Activated CD4-positive, alpha-beta T cell treated with anti-CD3 and anti-CD28 coated beads, Interleukin-2, amount 10 ng/mL, durations not matched to agents 24 days and 14 days (primary cell): ENCODE results near the gene MRTFB. TPM values are rescaled to one million over a fixed set of nuclear protein-coding genes. Genes with fewer than 3 reads are reported as not detected.

Source experiments
- DNase-seq: peaks from one replicate; pipeline ENCODE4 v3.0.0; 2022
- H3K27ac Mint-ChIP-seq: one replicate; pipeline ENCODE4 v1.8.0; 2022; ENCODE audit warnings: mild to moderate bottlenecking, mixed read lengths
- H3K27me3 Mint-ChIP-seq: one replicate; pipeline ENCODE4 v1.8.0; 2022; ENCODE audit warnings: mixed read lengths
- H3K36me3 Mint-ChIP-seq: one replicate; pipeline ENCODE4 v1.8.0; 2022; ENCODE audit warnings: low read depth, mild to moderate bottlenecking, mixed read lengths
- H3K4me1 Mint-ChIP-seq: one replicate; pipeline ENCODE4 v1.8.0; 2021; ENCODE audit warnings: mixed read lengths
- H3K4me3 Mint-ChIP-seq: one replicate; pipeline ENCODE4 v1.8.0; 2022; ENCODE audit warnings: mild to moderate bottlenecking, moderate library complexity, mixed read lengths
- H3K9me3 Mint-ChIP-seq: one replicate; pipeline ENCODE4 v1.8.0; 2021; ENCODE audit warnings: mixed read lengths
- intact Hi-C: fragments of 100-400 bp; cut with micrococcal nuclease; formaldehyde crosslinking; loops from one replicate; pipeline ENCODE4 v1.15.1; 2023
- total RNA-seq: library from RNA; stranded (reverse); gene quantifications from 2 replicates; pipeline ENCODE4 v1.2.3, GENCODE V29; 2022

MRTFB gene
- total RNA-seq, 1 donor from 2014 or later, result 15.0 TPM

DNA sequence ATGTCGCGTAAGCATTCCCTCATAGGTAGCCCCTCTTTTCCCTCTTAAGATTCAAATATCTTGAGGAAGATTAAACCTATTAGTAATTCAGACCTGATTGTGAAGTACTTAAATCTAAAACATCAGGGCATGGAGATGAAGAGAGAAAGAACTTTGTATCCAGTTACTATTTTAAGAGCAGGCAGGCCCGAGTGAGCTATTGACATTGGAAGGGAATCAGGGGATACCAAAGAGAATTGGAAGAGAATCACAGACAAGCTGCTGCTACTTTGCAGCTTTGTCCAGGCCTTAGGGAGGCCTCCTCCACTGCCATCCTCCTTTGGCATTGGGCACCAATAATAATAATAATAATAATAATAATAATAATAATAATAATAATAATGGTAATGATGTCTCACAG lies 170.5 kb downstream of the MRTFB start:
- no peak overlapping the region for H3K4me3 Mint-ChIP-seq
- no peaks in the 10 kb centered on the region for H3K27me3 Mint-ChIP-seq
- no peaks in the 10 kb centered on the region for H3K9me3 Mint-ChIP-seq
- intact Hi-C loops, result no loop called here
- DNase-seq, result no peak
- H3K27ac Mint-ChIP-seq, result no peak overlapping the region
- H3K36me3 Mint-ChIP-seq, result peaks cover under 1% of the 10 kb centered on the region
- H3K4me1 Mint-ChIP-seq, result peaks cover 3% of the 10 kb centered on the region

DNA sequence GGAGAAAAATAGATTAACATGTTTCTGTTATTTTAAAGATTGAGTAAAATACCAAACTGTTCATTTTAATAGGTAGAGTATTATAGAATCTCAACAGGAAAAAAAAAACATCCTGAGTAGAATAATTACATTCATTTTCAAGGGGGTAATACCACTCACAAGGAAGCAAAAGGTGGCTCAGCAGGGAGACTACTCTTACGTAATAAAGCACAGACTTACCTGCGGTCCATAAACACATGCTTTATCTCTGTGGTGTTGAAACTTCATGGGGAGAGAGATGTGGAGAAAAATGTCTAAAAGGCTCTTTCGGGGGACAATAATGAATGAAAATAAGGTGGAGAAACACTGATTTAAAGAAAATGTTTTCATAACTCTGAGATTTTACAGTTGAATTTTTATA lies 171.7 kb downstream of the MRTFB start:
- Mint-ChIP-seq H3K9me3 (no peaks in the 10 kb centered on the region), H3K27ac (no peak overlapping the region), H3K4me3 (no peak overlapping the region), H3K36me3 (peaks cover 2% of the 10 kb centered on the region), H3K27me3 (no peaks in the 10 kb centered on the region), H3K4me1 (peaks cover 3% of the 10 kb centered on the region)
- intact Hi-C loops, result no loop called here
- DNase-seq, result no peak

DNA sequence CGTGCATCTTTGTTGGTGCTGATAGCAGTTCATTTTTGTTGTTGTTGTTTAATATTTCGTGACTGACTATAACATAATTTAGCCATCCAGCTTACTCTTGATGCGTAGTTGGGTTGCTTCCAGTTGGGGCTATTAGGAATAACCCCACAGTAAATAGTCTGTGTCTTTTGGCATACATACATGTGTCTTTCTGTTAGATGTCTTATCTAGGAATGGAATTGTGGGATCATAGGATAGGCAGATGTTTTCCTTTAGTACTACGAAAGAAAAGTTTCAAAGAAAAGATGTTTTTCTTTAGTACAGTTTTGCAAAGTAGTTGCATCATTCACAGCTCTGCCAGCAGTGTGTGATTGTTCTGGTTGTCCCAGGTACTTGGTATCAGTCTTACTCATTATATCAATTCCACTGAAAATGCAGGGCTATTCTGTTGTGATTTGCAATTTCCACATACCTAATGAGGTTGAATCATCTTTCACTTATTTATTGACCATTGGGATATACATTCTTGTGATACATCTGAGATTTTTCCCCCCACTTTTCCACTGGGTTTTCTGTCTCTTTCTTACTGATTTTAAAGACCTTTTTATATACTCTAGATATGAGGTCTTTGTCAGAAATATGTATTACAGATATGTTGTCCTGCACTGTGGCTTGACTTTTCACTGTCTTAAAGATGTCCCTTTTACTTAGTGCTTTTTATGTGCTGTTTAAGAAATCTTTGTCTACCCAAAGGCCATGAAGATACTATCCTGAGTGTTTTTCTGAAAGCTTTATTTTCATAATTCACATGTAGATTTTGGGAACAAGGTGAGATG lies 173.3 kb downstream of the MRTFB start:
- no peaks in the 10 kb centered on the region for H3K9me3 Mint-ChIP-seq
- DNase-seq, result no peak
- H3K4me3 Mint-ChIP-seq, result no peak overlapping the region
- H3K4me1 Mint-ChIP-seq, result peaks cover 3% of the 10 kb centered on the region
- H3K27ac Mint-ChIP-seq, result no peak overlapping the region
- peaks cover 2% of the 10 kb centered on the region for H3K36me3 Mint-ChIP-seq
- intact Hi-C loops, result no loop called here
- no peaks in the 10 kb centered on the region for H3K27me3 Mint-ChIP-seq

DNA sequence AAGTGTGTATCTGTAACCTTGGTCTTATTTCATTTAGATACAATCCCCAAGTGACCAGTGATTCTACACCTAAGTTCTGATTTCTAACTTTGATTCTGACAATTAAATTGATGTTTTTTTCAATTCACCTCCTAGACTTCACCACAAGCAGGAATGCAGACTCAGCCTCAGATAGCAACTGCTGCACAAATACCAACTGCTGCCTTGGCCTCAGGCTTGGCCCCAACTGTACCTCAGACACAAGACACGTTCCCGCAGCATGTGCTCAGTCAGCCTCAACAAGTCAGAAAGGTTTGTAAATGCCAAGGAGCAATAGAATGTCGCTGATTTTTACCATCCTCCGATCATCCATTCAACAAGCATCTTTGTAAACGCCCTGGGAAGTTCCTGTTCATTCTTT lies 177.7 kb downstream of the MRTFB start:
- intact Hi-C loops, result loop anchor here (1.0 kb wide), 1 partner anchor 281 kb away; no protein-coding TSS in a partner anchor
- Mint-ChIP-seq H3K27me3 (no peaks in the 10 kb centered on the region), H3K9me3 (no peaks in the 10 kb centered on the region), H3K4me3 (no peak overlapping the region), H3K36me3 (peaks cover 3% of the 10 kb centered on the region), H3K27ac (no peak overlapping the region), H3K4me1 (peaks cover 3% of the 10 kb centered on the region)
- no peak for DNase-seq

DNA sequence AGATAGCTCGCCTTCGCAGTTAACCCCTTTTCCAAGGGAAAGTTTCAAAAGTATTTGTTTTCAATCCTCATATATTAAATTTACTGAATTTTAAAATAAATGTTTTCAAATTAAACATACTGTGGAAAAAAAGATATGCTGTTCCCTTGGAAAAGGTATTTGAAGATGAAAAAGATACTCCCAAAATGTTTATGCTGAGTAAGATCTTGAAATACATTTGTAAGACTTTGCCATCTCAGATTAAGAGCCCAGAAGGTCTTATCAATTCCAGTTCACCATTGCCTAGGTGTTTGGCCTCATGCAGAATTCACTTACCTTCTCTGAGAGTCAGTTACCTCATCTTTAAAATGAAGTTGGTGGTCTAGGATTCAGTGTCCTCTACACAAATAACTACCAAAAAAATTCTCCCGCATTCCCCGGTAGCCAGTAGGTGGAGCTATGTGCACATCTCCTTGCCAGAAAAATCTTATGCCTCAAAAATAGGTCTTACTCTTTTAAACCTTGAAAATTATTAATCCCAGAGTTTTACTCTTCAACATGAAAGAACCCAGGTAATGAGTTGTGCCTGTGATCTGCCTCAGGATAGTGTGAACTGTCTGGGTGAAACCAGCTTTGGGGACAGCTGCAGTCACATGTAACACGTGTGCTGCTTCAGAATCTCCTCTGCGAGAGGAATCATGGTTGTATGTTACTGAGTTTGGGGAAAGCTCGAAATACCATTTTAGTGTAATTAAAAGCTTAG lies 178.3 kb downstream of the MRTFB start:
- peaks cover 3% of the 10 kb centered on the region for H3K36me3 Mint-ChIP-seq
- H3K27ac Mint-ChIP-seq, result no peak overlapping the region
- no peaks in the 10 kb centered on the region for H3K4me1 Mint-ChIP-seq
- H3K27me3 Mint-ChIP-seq, result no peaks in the 10 kb centered on the region
- no peaks in the 10 kb centered on the region for H3K9me3 Mint-ChIP-seq
- DNase-seq, result peak; percentile 84
- intact Hi-C loops, result loop anchor here (1.0 to 10.0 kb wide), 2 partner anchors 280 to 355 kb away; no protein-coding TSS in a partner anchor
- no peak overlapping the region for H3K4me3 Mint-ChIP-seq

DNA sequence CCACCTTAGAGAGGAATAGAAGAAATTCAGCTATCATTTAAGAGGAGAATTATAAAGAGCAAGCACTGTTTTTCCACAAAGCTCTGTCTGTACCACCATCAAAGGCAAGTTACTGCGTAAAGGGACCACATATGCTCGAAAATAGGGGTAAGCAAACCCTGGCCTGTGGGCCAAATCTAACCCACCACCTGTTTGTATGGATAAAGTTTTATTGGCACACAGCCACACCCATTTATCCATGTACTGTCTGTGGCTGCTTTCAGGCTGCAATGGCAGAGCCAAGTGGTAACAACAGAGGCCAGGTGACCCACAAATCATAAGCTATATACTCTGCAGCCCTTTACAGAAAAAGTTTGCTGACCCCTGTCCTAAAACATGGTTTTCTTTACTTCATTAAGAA lies 180.3 kb downstream of the MRTFB start:
- Mint-ChIP-seq H3K9me3 (no peaks in the 10 kb centered on the region), H3K4me1 (no peaks in the 10 kb centered on the region), H3K27me3 (no peaks in the 10 kb centered on the region), H3K27ac (no peak overlapping the region), H3K36me3 (peaks cover 3% of the 10 kb centered on the region), H3K4me3 (no peak overlapping the region)
- intact Hi-C loops, result loop anchor here (10.0 kb wide), 1 partner anchor 353 kb away; no protein-coding TSS in a partner anchor
- no peak for DNase-seq

DNA sequence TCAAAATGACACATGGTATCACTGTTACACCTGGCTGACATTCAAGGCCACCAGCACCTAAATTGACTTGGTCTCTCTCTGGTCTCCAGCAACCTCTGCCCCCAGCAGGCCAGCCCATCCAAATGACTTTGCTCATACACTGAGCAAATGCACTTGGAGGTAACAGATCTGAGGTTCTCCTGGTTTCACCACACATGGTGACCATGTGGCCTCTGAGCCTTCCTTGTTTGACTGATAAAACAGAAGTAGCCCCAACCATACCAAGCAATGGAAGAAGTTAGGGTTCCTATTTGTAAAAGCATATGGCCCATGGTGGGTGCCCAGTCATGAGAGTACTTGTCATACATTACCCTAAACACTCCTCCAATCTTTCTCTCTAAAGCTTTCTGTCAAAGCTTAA lies 181.7 kb downstream of the MRTFB start:
- Mint-ChIP-seq H3K36me3 (peaks cover 2% of the 10 kb centered on the region), H3K4me1 (no peaks in the 10 kb centered on the region), H3K27me3 (no peaks in the 10 kb centered on the region), H3K27ac (no peak overlapping the region), H3K4me3 (no peak overlapping the region), H3K9me3 (no peaks in the 10 kb centered on the region)
- no peak for DNase-seq
- intact Hi-C loops, result loop anchor here (10.0 kb wide), 1 partner anchor 352 kb away; no protein-coding TSS in a partner anchor

DNA sequence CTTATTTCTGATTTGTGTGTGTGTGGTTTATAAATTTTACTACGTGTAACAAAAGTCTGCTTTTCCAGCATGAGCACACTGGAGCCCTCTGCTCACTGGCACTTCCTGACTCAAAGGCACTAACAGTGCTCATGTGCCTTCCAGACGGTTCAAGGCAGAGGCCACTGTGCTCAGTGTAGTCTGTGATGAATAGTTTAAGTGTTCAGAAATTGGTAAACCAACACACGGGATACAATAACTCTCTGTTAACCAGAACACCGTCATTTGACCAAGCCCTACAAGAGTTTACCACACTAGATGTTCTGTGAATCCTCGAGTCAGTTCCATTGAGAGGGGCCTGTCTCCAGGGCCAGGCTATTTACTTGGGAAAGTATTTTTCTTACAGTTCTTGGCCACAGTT lies 191.9 kb downstream of the MRTFB start:
- no peak overlapping the region for H3K4me3 Mint-ChIP-seq
- intact Hi-C loops, result no loop called here
- no peak overlapping the region for H3K27ac Mint-ChIP-seq
- no peaks in the 10 kb centered on the region for H3K27me3 Mint-ChIP-seq
- no peaks in the 10 kb centered on the region for H3K4me1 Mint-ChIP-seq
- peaks cover under 1% of the 10 kb centered on the region for H3K9me3 Mint-ChIP-seq
- peaks cover 11% of the 10 kb centered on the region for H3K36me3 Mint-ChIP-seq
- no peak for DNase-seq

DNA sequence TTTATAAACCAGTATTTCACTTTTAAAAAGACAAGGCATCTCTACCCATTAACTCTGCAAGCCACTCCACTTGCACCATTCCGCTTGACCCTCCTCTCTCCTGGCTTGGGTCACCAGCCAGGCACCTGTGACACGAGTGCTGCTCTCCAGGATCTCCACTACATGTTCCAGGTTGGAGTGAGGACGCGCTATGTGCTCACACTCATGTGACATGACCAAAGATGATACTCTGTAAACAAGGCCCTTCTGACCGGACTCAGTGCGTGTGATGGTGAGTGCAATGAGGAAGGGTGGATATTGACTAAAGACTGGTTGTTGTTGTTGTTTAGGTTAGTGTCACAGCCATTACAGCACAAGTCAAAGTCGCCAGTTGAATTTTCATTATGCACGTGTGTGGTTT lies 192.7 kb downstream of the MRTFB start:
- intact Hi-C loops, result no loop called here
- Mint-ChIP-seq H3K27ac (no peak overlapping the region), H3K4me3 (no peak overlapping the region), H3K9me3 (peaks cover 3% of the 10 kb centered on the region), H3K27me3 (no peaks in the 10 kb centered on the region), H3K36me3 (peaks cover 11% of the 10 kb centered on the region), H3K4me1 (no peaks in the 10 kb centered on the region)
- DNase-seq, result no peak

DNA sequence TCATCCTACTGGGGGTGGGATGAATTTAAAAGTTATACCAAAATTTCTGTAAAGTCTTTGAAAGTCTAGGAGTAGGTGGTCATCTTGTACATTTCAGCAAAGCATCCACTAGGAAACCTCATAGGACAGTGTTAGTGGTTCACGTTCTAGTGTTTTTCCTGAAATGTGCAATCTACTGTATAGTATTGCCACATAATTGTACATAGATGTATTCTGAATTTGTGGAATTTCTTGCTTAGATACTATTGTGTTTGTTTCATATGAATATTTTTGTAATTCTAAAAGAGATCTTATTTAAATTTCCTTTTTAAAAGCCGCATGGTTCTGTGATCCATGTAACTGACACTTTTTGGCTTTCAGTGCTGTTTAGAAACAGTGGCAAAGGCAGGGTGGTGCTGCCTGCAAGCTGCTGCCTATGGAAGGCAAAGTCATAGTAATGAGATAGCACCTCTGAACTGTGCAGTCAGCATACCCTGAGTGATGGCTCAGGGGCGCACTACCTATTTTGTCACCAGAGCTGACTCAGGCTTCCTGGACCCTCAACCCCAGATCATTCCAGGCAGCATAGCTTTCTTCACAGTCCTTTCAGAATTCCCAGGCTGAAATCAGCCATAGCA lies 193.3 kb downstream of the MRTFB start:
- H3K9me3 Mint-ChIP-seq, result peaks cover 7% of the 10 kb centered on the region
- intact Hi-C loops, result no loop called here
- no peaks in the 10 kb centered on the region for H3K4me1 Mint-ChIP-seq
- H3K36me3 Mint-ChIP-seq, result peaks cover 11% of the 10 kb centered on the region
- no peak overlapping the region for H3K4me3 Mint-ChIP-seq
- H3K27me3 Mint-ChIP-seq, result no peaks in the 10 kb centered on the region
- H3K27ac Mint-ChIP-seq, result no peak overlapping the region
- DNase-seq, result no peak

DNA sequence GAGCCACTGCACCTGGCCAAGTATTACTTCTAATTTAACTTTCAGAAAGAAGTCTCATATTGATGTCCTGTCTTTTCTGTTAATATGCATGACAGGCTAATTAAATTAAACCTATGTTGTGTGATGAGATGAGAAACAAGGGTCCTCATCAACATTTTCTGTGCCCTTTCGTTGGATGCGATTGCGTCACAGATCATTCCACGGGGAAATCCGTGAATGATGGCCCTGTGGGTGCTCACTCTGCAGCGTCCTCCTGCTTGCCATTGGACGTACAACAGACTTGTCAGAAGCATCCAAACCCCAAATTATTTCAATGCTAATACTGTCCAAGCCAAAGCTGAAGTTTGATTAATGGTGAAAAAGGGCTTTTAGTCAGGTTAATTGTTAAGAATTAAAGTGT lies 197.0 kb downstream of the MRTFB start:
- Mint-ChIP-seq H3K4me3 (no peak overlapping the region), H3K4me1 (no peaks in the 10 kb centered on the region), H3K27me3 (no peaks in the 10 kb centered on the region), H3K9me3 (peaks cover 15% of the 10 kb centered on the region), H3K27ac (no peak overlapping the region), H3K36me3 (peaks cover 9% of the 10 kb centered on the region)
- DNase-seq, result no peak
- intact Hi-C loops, result no loop called here

DNA sequence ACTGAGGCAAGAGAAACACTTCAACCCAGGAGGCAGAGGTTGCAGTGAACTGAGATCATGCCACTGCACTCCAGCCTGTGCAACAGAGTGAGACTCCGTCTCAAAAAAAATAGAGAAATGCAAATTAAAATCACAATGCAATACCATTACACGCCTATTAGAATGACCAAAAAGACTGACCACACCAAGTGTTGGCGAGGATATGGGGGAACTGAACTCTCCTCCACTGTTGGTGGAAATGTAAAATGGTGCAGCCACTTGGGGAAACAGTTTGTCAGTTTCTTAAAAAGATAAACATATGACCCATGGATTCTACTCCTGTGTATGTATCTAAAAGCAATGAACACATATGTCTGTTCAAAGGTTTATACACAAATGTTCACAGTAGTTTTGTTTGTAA lies 204.8 kb downstream of the MRTFB start:
- intact Hi-C loops, result no loop called here
- Mint-ChIP-seq H3K4me3 (no peak overlapping the region), H3K27me3 (peaks cover 13% of the 10 kb centered on the region), H3K9me3 (no peaks in the 10 kb centered on the region), H3K27ac (no peak overlapping the region), H3K36me3 (no peaks in the 10 kb centered on the region), H3K4me1 (no peaks in the 10 kb centered on the region)
- no peak for DNase-seq

DNA sequence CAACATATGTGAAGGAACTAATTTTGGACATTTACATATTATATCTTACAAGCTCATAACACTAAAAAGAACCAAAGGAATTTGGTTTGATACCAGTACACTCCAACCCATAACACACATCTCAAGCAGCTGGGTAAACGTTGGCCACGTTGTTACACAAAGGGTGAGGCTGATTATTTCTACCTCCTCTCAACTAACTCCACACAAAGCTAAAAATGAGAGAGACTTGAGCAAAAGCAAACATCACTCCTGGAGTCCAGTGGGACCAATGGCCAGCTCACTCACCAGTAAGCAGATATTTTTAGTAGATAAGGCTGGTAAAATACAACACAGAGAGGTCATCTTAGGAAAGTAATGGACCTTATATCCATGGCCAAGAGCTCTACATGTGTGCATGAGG lies 207.6 kb downstream of the MRTFB start:
- no peaks in the 10 kb centered on the region for H3K9me3 Mint-ChIP-seq
- H3K27me3 Mint-ChIP-seq, result peaks cover 13% of the 10 kb centered on the region
- no peak overlapping the region for H3K4me3 Mint-ChIP-seq
- H3K36me3 Mint-ChIP-seq, result no peaks in the 10 kb centered on the region
- DNase-seq, result no peak
- intact Hi-C loops, result no loop called here
- no peak overlapping the region for H3K27ac Mint-ChIP-seq
- no peaks in the 10 kb centered on the region for H3K4me1 Mint-ChIP-seq

DNA sequence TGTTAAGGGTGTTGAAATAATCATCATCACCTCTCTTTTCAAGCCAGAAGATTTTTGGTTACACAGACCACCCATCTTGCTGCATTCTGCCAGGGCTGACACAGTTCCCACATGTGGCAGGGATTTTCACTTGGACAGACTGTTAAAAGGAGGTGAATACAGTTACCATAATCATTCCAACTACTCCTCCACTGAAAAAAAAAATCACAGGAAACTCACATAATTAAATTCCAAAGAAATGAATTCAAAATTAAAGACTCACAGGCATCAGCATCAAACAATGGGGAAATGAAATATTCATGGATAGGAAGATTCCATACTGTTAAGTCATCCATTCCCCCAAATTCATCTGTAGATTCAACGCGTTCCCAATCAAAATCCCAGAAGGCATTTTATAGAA lies 209.4 kb downstream of the MRTFB start:
- Mint-ChIP-seq H3K27ac (no peak overlapping the region), H3K36me3 (no peaks in the 10 kb centered on the region), H3K27me3 (peaks cover 10% of the 10 kb centered on the region), H3K9me3 (no peaks in the 10 kb centered on the region), H3K4me1 (peaks cover 9% of the 10 kb centered on the region), H3K4me3 (no peak overlapping the region)
- intact Hi-C loops, result no loop called here
- no peak for DNase-seq
